Measurements from ENCODE around the gene CLCN2. TPM values are rescaled to one million over a fixed set of nuclear protein-coding genes. Genes with fewer than 3 reads are reported as not detected.
A peak's percentile ranks its signal among the peaks of the same experiment; 100 is the strongest.

CLCN2 gene
- total and polyA plus RNA-seq, 2 of the 4 experiments (the other 2 are of a cell fraction): 2.9 to 5.8 TPM

DNA sequence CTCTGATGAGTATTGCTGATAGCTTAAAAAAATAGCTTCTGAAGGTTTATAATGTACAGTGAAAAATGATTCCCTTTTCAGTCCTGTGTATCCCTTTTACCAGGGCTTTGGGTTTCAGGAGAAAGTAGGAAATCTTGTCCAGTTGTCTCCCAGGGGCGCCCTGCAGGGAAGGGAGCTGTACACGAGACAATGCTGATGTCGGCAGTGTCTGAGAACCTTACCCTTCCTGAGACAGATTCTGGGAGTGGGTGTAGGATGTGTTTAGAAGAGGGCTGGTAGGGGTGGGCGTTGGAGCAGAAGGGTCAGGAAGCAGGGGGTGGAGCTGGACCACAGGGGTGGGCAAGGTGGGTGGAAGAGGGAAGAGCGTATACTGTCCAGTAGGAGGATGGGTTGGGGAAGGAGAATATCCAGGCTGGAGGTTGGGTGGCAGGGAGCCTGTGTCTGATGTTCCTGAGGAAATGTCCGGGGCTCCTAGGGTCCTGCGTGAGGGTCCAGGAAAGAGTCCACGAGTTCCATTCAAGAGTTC, 11.0 kb upstream of the CLCN2 start:
- Histone ChIP-seq H2AK5ac (ENCODE audit: low read depth, low read length) (no peak overlapping the region), H3K4me2 (ENCODE audit: low read depth, low read length) (no peak overlapping the region), H2BK15ac (ENCODE audit: low read depth, low read length) (no peak overlapping the region), H3K9me3 (ENCODE audit: control insufficient read depth, insufficient read depth, low read length) (no peaks in the 10 kb centered on the region), H3K27ac (ENCODE audit: insufficient read depth, low read length) (no peak overlapping the region), H3K14ac (replicated peaks; ENCODE audit: low read depth, low read length) (no peak overlapping the region), H2BK5ac (ENCODE audit: low read depth, low read length, poor library complexity, severe bottlenecking) (no peak overlapping the region), H3K36me3 (ENCODE audit: control insufficient read depth, insufficient read depth, low read length) (peaks cover 8% of the 10 kb centered on the region), H2AFZ (replicated peaks; ENCODE audit: low read length, poor library complexity) (no peak overlapping the region), H2AK9ac (replicated peaks; ENCODE audit: low read depth, low read length, poor library complexity) (no peak overlapping the region), H3K27me3 (ENCODE audit: control insufficient read depth, insufficient read depth, low read length) (peaks cover 32% of the 10 kb centered on the region), H2BK120ac (ENCODE audit: low read depth, low read length) (no peak overlapping the region), H3K9ac (ENCODE audit: low read depth, low read length) (no peak overlapping the region), H3K4ac (ENCODE audit: low read depth, low read length) (no peak overlapping the region), H3K79me1 (ENCODE audit: low read depth in 1 of 2, low read length in 2 of 2) (0 out of 4 replicates have a peak, but pooled peaks cover 0 to 3% of the 10 kb centered on the region in 2 experiments), H4K5ac (ENCODE audit: low read depth, low read length) (no peak overlapping the region), H4K20me1 (ENCODE audit: insufficient read depth, low read length) (peaks cover 11% of the 10 kb centered on the region; the same call in 1 of the 2 replicates), H3K23ac (ENCODE audit: low read depth, low read length) (no peak overlapping the region), H3K56ac (ENCODE audit: extremely low read depth, insufficient read depth, low read length) (no peak overlapping the region), H4K8ac (ENCODE audit: low read depth in 2 of 2, low read length in 2 of 2) (no peak overlapping the region), H3K4me3 (ENCODE audit: insufficient read depth, low read depth, low read length) (no peak overlapping the region), H3K4me1 (ENCODE audit: control insufficient read depth, insufficient read depth, low read length) (0 out of 2 replicates have a peak, but pooled peaks cover 6% of the 10 kb centered on the region), H3K9me1 (ENCODE audit: insufficient read depth, low read length) (no peaks in the 10 kb centered on the region), H4K91ac (ENCODE audit: insufficient read depth, low read depth, low read length) (no peak overlapping the region), H3K18ac (ENCODE audit: low read depth, low read length) (no peak overlapping the region), H2BK20ac (ENCODE audit: low read depth, low read length) (no peak overlapping the region)
- dilution Hi-C loops (cut with HindIII; ENCODE audit: low sequenced_read_pairs, unreplicated experiment): loop anchor here (25.0 kb wide), 1 partner anchor 165 kb away; no protein-coding TSS in a partner anchor
- no TSS peak for BruUV-seq (replicated peaks)
- intact Hi-C loops (cut with micrococcal nuclease): loop anchor here (5.0 kb wide), 2 partner anchors 405 to 430 kb away; no protein-coding TSS in a partner anchor
- 72% methylated on average over 5 of the region's 8 CpGs; no CpG with 5 or more reads in 1 of the 2 experiments for WGBS, 2 experiments (ENCODE audit: extremely low coverage in 2 of 2, insufficient read length in 1 of 2)
- TF ChIP-seq SMC3 (IDR thresholded peaks at IDR 0.05; ENCODE audit: low read depth, low read length): no peak
- TF ChIP-seq MAFK (IDR thresholded peaks at IDR 0.05; ENCODE audit: low read depth, low read length): 0 out of 2 replicates have a peak, but pooled peaks have one; percentile 36
- no peak for TF ChIP-seq BHLHE40 (IDR thresholded peaks at IDR 0.05; ENCODE audit: low read depth, low read length)
- ATAC-seq (ENCODE audit: low read depth): no peak
- POLR2A ChIA-PET (ENCODE audit: unreplicated experiment): no interaction called here
- in situ Hi-C loops (cut with MboI; ENCODE audit: low sequenced_read_pairs): loop anchor here (5.0 to 10.0 kb wide), 3 partner anchors 160 to 432 kb away; no protein-coding TSS in a partner anchor
- no peak for DNase-seq
- CTCF ChIA-PET: interaction anchor here (0.8 to 1.9 kb wide), 16 partner anchors 8 to 436 kb away, joined by 3 to 30 read pairs (median 7); partner anchors contain the start of gene CHRD

All from IMR-90 (cell line).